ENCODE data around the gene FOXK2.
"Not testable (repeated sequence)": the region's sequence is repeated elsewhere in the genome, so short reads cannot be mapped to it uniquely, and the experiment has no call there.

The FOXK2 gene

GRCh38 chr17:82566129-82566960 lies 46.8 kb downstream of the FOXK2 start:
- no peak for DNase-seq

- DNase-seq = no peak
Measured at GRCh38 chr17:82567286-82567685, 47.8 kb downstream of the FOXK2 start.

- DNase-seq = no peak
Measured at GRCh38 chr17:82568997-82569393, 49.5 kb downstream of the FOXK2 start.

DNA sequence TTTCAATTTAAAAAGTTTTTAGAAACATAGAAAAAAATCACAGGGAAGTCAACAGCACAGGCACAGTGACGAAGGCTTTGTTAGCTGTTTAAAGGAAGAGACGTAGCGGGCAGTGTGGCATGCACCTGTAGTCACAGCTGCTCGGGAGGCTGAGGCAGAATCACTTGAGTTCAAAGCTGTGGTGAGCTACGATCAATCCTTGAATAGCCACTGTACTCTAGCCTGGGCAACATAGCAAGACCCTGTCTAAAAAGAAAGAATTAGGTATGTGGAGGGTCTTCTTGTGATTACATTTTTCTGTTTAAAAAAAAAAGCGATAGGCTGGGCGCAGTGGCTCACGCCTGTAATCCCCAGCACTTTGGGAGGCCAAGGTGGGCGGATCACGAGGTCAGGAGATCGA lies 50.1 kb downstream of the FOXK2 start:
- DNase-seq = no peak

DNA sequence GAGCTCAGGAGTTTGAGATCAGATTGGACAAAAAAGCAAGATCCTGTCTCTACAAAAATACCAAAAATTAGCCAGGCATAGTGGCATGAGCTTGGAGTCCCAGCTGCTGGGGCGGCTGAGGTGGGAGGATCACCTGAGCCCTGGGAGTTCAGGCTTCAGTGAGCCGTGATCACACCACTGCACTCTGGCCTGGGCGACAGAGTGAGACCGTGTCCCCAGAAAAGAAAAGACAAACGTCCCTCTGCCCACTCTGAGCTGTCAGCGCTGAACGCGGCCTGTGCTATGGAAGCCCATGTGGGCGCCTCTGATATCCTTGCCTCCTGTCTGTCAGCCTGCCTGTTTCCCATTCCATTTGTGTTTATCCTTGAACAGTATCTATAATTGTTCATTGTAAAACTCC lies 50.7 kb downstream of the FOXK2 start:
- no peak for DNase-seq

DNA sequence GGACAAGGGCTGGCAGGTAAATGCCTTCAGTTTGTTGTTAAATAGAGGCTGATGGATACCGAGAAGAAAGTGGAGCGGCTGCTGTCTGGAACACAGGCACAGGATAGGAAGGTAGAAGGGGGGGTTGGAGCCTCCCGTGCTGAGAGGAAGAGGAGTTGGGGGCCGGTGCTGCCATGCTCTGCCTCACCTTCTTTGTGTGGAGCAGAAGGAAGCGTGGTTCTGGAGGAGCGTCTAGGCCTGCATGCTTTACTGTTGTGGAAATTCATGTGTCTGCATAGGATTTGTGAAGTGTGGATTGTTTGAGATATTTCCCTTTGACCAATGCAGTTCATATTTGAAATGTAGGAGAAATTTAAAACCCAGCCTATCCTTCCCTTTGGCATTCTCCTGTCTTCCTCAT lies 52.3 kb downstream of the FOXK2 start:
- DNase-seq = no peak

- DNase-seq = no peak
Measured at GRCh38 chr17:82574041-82574440, 54.5 kb downstream of the FOXK2 start.

- not testable (repeated sequence) for DNase-seq
Measured at GRCh38 chr17:82575581-82576221, 56.2 kb downstream of the FOXK2 start.

GRCh38 chr17:82577300-82577699 lies 57.8 kb downstream of the FOXK2 start:
- DNase-seq = no peak

GRCh38 chr17:82579969-82580368 lies 60.4 kb downstream of the FOXK2 start:
- DNase-seq = not testable (repeated sequence)

DNA sequence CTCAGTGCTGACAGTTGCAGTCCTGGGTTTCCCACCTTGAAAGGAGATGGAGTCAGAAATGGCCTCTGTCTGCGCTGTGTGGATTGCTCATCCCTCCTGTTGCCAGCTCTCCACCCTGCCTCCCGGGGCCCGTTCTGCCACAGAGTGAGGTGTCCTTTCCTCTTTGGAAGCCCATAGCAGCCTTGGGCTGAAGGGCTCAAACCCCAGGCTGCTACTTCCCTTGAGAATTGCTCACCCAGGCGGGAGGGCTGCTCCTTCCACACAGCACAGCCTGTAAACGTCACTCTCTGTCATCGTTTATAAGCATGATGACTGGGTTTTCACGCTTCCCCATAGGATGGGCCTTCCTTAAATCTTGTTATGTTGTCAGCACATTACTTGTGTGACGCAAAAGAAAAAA lies 62.7 kb downstream of the FOXK2 start:
- DNase-seq = no peak

GRCh38 chr17:82582709-82583108 lies 63.2 kb downstream of the FOXK2 start:
- DNase-seq = no peak

DNA sequence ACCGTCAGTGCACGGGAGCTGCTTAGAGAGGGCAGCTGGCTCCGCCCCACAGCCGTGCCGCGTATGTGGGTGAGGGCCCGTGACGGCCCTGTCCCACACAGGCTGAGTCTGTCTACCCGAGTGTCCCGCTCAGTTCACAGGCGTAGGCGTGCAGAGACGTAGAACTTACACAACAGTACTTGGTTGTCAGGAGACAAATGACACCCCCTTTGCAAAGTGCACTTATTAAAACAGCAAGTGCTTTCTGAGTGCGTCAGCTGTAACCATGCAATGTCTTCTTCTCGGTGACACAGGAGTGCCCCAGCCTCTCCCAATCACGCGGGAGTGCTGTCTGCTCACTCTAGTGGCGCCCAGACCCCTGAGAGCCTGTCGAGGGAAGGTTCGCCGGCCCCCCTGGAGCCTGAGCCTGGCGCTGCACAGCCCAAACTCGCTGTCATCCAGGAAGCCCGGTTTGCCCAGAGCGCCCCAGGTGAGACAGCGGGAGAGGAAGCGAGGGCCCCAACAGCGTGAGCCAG lies 64.2 kb downstream of the FOXK2 start:
- DNase-seq = peak; percentile 13

DNA sequence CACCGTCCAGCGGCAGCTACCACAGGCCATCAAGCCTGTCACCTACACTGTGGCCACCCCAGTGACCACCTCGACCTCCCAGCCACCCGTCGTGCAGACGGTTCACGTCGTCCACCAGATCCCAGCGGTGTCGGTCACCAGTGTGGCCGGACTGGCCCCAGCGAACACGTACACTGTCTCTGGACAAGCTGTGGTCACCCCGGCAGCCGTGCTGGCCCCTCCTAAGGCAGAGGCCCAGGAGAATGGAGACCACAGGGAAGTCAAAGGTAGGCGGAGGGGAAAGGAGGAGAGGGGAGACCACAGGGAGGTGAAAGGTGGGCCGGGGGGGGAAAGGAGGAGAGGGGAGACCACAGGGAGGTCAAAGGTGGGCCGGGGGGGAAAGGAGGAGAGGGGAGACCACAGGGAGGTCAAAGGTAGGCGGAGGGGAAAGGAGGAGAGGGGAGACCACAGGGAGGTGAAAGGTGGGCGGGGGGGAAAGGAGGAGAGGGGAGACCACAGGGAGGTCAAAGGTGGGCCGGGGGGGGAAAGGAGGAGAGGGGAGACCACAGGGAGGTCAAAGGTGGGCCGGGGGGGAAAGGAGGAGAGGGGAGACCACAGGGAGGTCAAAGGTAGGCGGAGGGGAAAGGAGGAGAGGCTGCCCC lies 66.5 kb downstream of the FOXK2 start:
- peak; percentile 35 for DNase-seq

GRCh38 chr17:82586576-82587233 lies 67.2 kb downstream of the FOXK2 start:
- no peak for DNase-seq

- DNase-seq = no peak
Measured at GRCh38 chr17:82587234-82588086, 67.9 kb downstream of the FOXK2 start.

DNA sequence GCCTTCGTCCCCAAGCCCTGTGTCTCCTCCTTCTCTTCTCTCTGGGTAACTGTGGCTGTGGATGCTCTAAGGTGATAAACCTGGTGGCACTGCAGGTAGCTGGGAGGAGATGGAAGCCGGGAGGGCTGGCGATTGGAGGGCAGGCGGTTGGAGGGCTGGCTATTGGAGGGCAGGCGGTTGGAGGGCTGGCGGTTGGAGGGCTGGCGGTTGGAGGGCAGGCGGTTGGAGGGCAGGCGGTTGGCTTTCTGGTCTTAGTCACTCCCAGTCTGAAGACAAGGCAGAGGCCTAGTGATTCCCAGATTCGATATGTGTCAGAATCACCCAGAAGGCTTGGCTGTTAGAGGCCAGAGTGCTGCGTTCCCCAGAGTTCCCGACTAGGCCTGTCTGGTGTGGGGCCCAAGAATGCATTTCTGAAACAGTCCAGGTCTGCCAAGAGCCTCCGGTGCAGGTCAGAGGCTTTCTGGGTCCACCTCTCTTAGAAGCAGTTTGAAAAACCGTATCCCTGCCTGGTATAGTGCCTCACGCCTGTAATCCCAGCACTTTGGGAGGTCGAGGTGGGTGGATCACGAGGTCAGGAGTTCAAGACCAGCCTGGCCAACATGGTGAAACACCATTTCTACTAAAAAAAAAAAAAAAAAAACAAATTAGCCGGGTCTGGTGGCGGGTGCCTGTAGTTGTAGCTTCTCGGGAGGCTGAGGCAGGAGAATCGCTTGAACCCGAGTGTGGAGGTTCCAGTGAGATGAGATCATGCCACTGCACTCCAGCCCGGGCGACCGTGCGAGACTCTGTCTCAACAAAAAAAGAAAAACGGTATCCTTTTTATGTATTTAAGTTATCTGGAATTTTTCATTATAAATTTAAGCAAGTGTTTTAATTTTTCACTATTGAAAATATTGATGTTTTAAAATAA lies 69.0 kb downstream of the FOXK2 start:
- no peak for DNase-seq

DNA sequence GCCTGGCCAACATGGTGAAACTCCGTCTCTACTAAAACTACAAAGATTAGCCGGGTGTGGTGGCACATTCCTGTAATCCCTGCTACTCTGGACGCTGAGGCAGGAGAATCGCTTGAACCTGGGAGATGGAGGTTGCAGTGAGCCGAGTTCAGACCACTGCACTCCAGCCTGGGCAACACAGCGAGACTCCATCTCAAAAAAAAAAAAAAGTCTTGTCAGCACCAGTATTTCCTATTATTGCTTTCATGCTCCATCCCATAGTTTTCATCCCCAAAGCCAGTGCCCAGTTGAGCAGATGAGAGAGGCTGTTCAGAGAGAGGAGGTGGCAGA lies 70.3 kb downstream of the FOXK2 start:
- DNase-seq = no peak

DNA sequence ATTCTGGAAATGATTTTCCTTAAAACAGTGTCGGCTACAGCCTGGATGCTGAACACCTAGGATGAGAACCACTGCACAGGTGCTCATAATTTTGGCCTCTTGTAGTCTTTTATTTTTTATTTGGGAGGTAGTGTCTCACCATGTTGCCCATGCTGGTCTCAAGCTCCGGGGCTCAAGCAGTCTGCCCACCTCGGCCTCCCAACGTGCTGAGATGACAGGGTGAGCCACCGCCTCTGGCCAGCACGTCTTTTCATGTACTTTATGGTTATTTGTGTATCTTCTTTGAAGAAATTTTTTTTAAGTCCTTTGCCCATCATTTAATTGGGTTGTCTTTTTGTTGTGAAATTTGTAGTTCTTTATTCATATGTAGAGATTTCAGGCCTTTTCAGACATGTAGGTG lies 70.7 kb downstream of the FOXK2 start:
- DNase-seq = no peak

- no peak for DNase-seq
Measured at GRCh38 chr17:82590881-82591539, 71.5 kb downstream of the FOXK2 start.

DNA sequence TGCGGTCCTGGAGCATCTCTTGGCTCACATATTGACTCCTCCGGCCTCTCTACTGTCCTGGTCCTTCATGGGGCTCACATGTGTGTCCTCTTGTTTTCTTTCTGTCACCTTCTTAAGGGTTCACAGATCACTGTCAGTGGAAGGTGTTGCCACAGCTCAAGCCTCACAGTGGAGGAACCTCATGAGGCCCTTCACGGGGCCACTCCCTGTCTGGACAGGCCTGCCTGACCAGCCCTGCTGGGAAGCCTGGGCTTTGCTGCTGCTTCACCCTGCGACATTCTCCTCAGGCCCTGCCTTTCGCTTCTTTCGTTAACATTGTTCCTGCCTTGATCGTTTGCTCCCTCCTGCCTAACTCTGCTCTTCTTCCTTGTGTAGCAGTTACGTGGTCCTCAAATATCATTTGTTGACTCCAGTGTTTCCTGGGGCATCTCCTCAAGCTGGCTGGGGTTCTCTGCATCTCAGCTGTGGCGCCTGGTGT lies 72.8 kb downstream of the FOXK2 start:
- DNase-seq = no peak
